AG10803 (cell line): ENCODE results near the gene MTCH2.
A peak's percentile ranks its signal among the peaks of the same experiment; 100 is the strongest.

Source experiments
- DNase-seq: peaks from one replicate; pipeline ENCODE4 v3.0.0; 2010; ENCODE audit warnings: low read depth
- H3K4me3 ChIP-seq: 2 replicates; pipeline ENCODE4 v1.5.1; 2011; ENCODE audit warnings: mild to moderate bottlenecking, low read length, control low read depth
- CTCF ChIP-seq: conservative IDR thresholded peaks from 2 replicates; pipeline ENCODE4 v1.5.1; 2011; ENCODE audit warnings: mild to moderate bottlenecking, low read length, control low read depth, inconsistent platforms

MTCH2 gene

GRCh38 chr11:47631473-47631872 lies 10.9 kb downstream of the MTCH2 start:
- no peak for TF ChIP-seq CTCF

GRCh38 chr11:47628026-47628425 lies 14.3 kb downstream of the MTCH2 start:
- no peak overlapping the region for H3K4me3 ChIP-seq
- DNase-seq, result no peak
- TF ChIP-seq CTCF, result no peak

More at GRCh38 chr11:47631473-47631872, 10.9 kb downstream of the MTCH2 start:
- no peak for DNase-seq
- no peak overlapping the region for H3K4me3 ChIP-seq

GRCh38 chr11:47626234-47626633 lies 16.1 kb downstream of the MTCH2 start:
- no peak overlapping the region for H3K4me3 ChIP-seq
- DNase-seq, result no peak
- no peak for TF ChIP-seq CTCF

- TF ChIP-seq CTCF, result no peak
- H3K4me3 ChIP-seq, result no peak overlapping the region
- DNase-seq, result no peak
These were observed 21.5 kb downstream of the MTCH2 start for GRCh38 chr11:47620836-47621378.

GRCh38 chr11:47617417-47617809 lies 24.9 kb downstream of the MTCH2 start:
- TF ChIP-seq CTCF, result no peak
- peak; percentile 65 for DNase-seq

GRCh38 chr11:47616726-47617416 lies 25.5 kb downstream of the MTCH2 start:
- peak; percentile 85 for DNase-seq
- H3K4me3 ChIP-seq, result no peak overlapping the region
- TF ChIP-seq CTCF, result peak; percentile 99

More at GRCh38 chr11:47617417-47617809, 24.9 kb downstream of the MTCH2 start:
- H3K4me3 ChIP-seq, result no peak overlapping the region

GRCh38 chr11:47615249-47615648 lies 27.1 kb downstream of the MTCH2 start:
- DNase-seq, result no peak
- no peak for TF ChIP-seq CTCF

More at GRCh38 chr11:47615249-47615648, 27.1 kb downstream of the MTCH2 start:
- no peak overlapping the region for H3K4me3 ChIP-seq
